Activated CD8-positive, alpha-beta T cell treated with anti-CD3 and anti-CD28 coated beads for 36 hours (primary cell): ENCODE data around the gene MCF2L. TPM values are rescaled to one million over a fixed set of nuclear protein-coding genes. Genes with fewer than 3 reads are reported as not detected.

Experiments used
- ATAC-seq: fragments of 200-7000 bp; cut with Tn5 transposase; one replicate; pipeline ENCODE4 v1.10.0; 2021; ENCODE audit warnings: mild to moderate bottlenecking, moderate library complexity
- CTCF ChIA-PET: fragments of 350-600 bp; sonication (Branson Sonifier 250); formaldehyde crosslinking; loops from one replicate; lab custom pipeline; 2021; ENCODE audit warnings: antibody characterized with exemption; lab: Charles Lee
- POLR2A ChIA-PET: fragments of 350-600 bp; sonication (Branson Sonifier 250); formaldehyde crosslinking; loops from one replicate; lab custom pipeline; 2021; ENCODE audit warnings: antibody characterized with exemption; lab: Charles Lee
- DNase-seq: peaks from one replicate; pipeline ENCODE4 v3.0.0-alpha.2; 2020
- H3K27ac Mint-ChIP-seq: one replicate; pipeline ENCODE4 v1.8.0; 2021; ENCODE audit warnings: mild to moderate bottlenecking, mixed read lengths
- H3K27me3 Mint-ChIP-seq: one replicate; pipeline ENCODE4 v1.8.0; 2021; ENCODE audit warnings: mixed read lengths
- H3K36me3 Mint-ChIP-seq: one replicate; pipeline ENCODE4 v1.8.0; 2021; ENCODE audit warnings: low read depth, mixed read lengths
- H3K4me1 Mint-ChIP-seq: one replicate; pipeline ENCODE4 v1.8.0; 2021; ENCODE audit warnings: low read depth, mixed read lengths
- H3K4me3 Mint-ChIP-seq: one replicate; pipeline ENCODE4 v1.8.0; 2021; ENCODE audit warnings: mild to moderate bottlenecking, moderate library complexity, mixed read lengths
- H3K9me3 Mint-ChIP-seq: one replicate; pipeline ENCODE4 v1.8.0; 2021; ENCODE audit warnings: mixed read lengths
- CTCF ChIP-seq: fragments of 200-600 bp; IDR thresholded peaks from one replicate; pipeline ENCODE4 v1.8.0; 2022; ENCODE audit warnings: antibody characterized with exemption, mild to moderate bottlenecking
- intact Hi-C: fragments of 100-400 bp; cut with micrococcal nuclease; formaldehyde crosslinking; loops from one replicate; pipeline ENCODE4 v1.10.0; 2022
- total RNA-seq, 2 experiments: library from RNA; stranded (reverse); gene quantifications; one replicate each; pipeline ENCODE4 v1.2.3, GENCODE V29; 2021

MCF2L gene
- total RNA-seq, 2 experiments from 2014 or later, result 7.6 to 8.9 TPM

- ATAC-seq, result no peak
- Mint-ChIP-seq H3K9me3 (no peaks in the 10 kb centered on the region), H3K4me1 (peaks cover 4% of the 10 kb centered on the region), H3K27me3 (peaks cover 31% of the 10 kb centered on the region), H3K4me3 (no peak overlapping the region), H3K36me3 (no peaks in the 10 kb centered on the region), H3K27ac (no peak overlapping the region)
- TF ChIP-seq CTCF, result no peak
- DNase-seq, result no peak
- CTCF ChIA-PET, result no interaction called here
- POLR2A ChIA-PET, result no interaction called here
- intact Hi-C loops, result no loop called here
Observed at GRCh38 chr13:113126265-113127150, 157.5 kb downstream of the MCF2L start.

- Mint-ChIP-seq H3K27ac (no peak overlapping the region), H3K4me1 (peaks cover 4% of the 10 kb centered on the region), H3K27me3 (peaks cover 35% of the 10 kb centered on the region), H3K36me3 (no peaks in the 10 kb centered on the region), H3K4me3 (no peak overlapping the region), H3K9me3 (no peaks in the 10 kb centered on the region)
- intact Hi-C loops, result no loop called here
- ChIA-PET CTCF (no interaction called here), POLR2A (interaction anchor here (0.5 kb wide), 1 partner anchor 29 kb away, joined by 6 read pairs; no protein-coding TSS in a partner anchor)
- no peak for TF ChIP-seq CTCF
- ATAC-seq (no peak), DNase-seq (no peak)
Observed at GRCh38 chr13:113129480-113129879, 160.5 kb downstream of the MCF2L start.

- ChIA-PET POLR2A (interaction anchor here (0.5 kb wide), 1 partner anchor 30 kb away, joined by 6 read pairs; no protein-coding TSS in a partner anchor), CTCF (no interaction called here)
- Mint-ChIP-seq H3K36me3 (no peaks in the 10 kb centered on the region), H3K4me3 (peak overlapping the region; percentile 53), H3K27me3 (peaks cover 35% of the 10 kb centered on the region), H3K4me1 (peaks cover 4% of the 10 kb centered on the region), H3K27ac (no peak overlapping the region), H3K9me3 (no peaks in the 10 kb centered on the region)
- intact Hi-C loops, result no loop called here
- DNase-seq (peak; percentile 70), ATAC-seq (peak; percentile 88)
- TF ChIP-seq CTCF, result no peak
Observed at GRCh38 chr13:113129921-113130750, 161.1 kb downstream of the MCF2L start.

- ATAC-seq (no peak), DNase-seq (no peak)
- H3K36me3 Mint-ChIP-seq, result no peaks in the 10 kb centered on the region
- ChIA-PET CTCF (no interaction called here), POLR2A (no interaction called here)
- H3K4me1 Mint-ChIP-seq, result no peaks in the 10 kb centered on the region
- no peak for TF ChIP-seq CTCF
- peaks cover 10% of the 10 kb centered on the region for H3K27me3 Mint-ChIP-seq
- no peaks in the 10 kb centered on the region for H3K9me3 Mint-ChIP-seq
- no peak overlapping the region for H3K27ac Mint-ChIP-seq
- intact Hi-C loops, result no loop called here
- no peak overlapping the region for H3K4me3 Mint-ChIP-seq
Observed at GRCh38 chr13:113135281-113135760, 166.3 kb downstream of the MCF2L start.
